Stomach (tissue), 19 donors: Measurements from ENCODE around the gene ACVRL1. TPM values are rescaled to one million over a fixed set of nuclear protein-coding genes. Genes with fewer than 3 reads are reported as not detected.
A peak's percentile ranks its signal among the peaks of the same experiment; 100 is the strongest.

Experiments used
- DNase-seq, 2 donors: peaks; one replicate each; pipeline versions ENCODE4 v3.0.0 to v3.0.0-alpha.2; 2013 to 2019
- H3K27ac ChIP-seq, 5 donors: fragments of 200-600 bp in 4 of 5; sonication (generic) in 4 of 5; one replicate each; pipeline ENCODE4 v1.5.1; 2013 to 2019; ENCODE audit warnings: mild to moderate bottlenecking in 1 of 5, moderate library complexity in 1 of 5
- H3K27me3 ChIP-seq, 3 donors: fragments of 200-600 bp; sonication (generic); one replicate each; pipeline ENCODE4 v1.5.1; 2017 to 2019; ENCODE audit warnings: mixed run types in 1 of 3
- H3K36me3 ChIP-seq, 4 donors: fragments of 200-600 bp; sonication (generic); 1 replicate in 3 of 4; 2 replicates in 1 of 4; pipeline ENCODE4 v1.5.1; 2016 to 2019
- H3K4me1 ChIP-seq, 4 donors: fragments of 200-600 bp; sonication (generic); one replicate each; pipeline ENCODE4 v1.5.1; 2016 to 2019
- H3K4me3 ChIP-seq, 4 donors: fragments of 200-600 bp; sonication (generic) in 3 of 4; one replicate each; pipeline ENCODE4 v1.5.1; 2016 to 2019; ENCODE audit warnings: mild to moderate bottlenecking in 1 of 4
- H3K9me3 ChIP-seq, 4 donors: fragments of 200-600 bp; sonication (generic); one replicate each; pipeline ENCODE4 v1.5.1; 2016 to 2019
- EP300 ChIP-seq: sonication (generic); formaldehyde crosslinking; IDR thresholded peaks from one replicate; pipeline ENCODE4 v1.6.1; 2017; ENCODE audit warnings: antibody characterized with exemption
- POLR2A ChIP-seq, 4 donors: fragments of 450-650 bp; IDR thresholded peaks; one replicate each; pipeline ENCODE4 v1.6.1; 2016; ENCODE audit warnings: antibody characterized with exemption in 4 of 4, control low read depth in 2 of 4, mild to moderate bottlenecking in 1 of 4, moderate library complexity in 1 of 4
- POLR2AphosphoS5 ChIP-seq, 3 donors: sonication (generic); formaldehyde crosslinking; IDR thresholded peaks; one replicate each; pipeline ENCODE4 v1.6.1; 2016; ENCODE audit warnings: antibody characterized with exemption in 3 of 3
- WGBS, 5 donors: extraction: QIAGEN DNeasy Blood & Tissue Kit in 3 of 5; methylation state at CpG; one replicate each; pipeline versions ENCODE4 v1.1.5 to v1.1.7; 2013 to 2018; 5-methylcytosine and 5-hydroxymethylcytosine counted together
- intact Hi-C: fragments of 100-400 bp; cut with DNase I; formaldehyde crosslinking; loops from one replicate; pipeline ENCODE4 v1.15.1; 2023; ENCODE audit warnings: low total_unique reads
- long read RNA-seq, 10 donors: transcript quantifications; one replicate each; lab custom pipeline, GENCODE V29; 2026
- polyA plus RNA-seq, 3 donors: library from polyadenylated mRNA; stranded (reverse); fragments of 200-250 nt; gene quantifications; one replicate each; pipeline ENCODE4 v1.2.3, GENCODE V29; 2013
- total RNA-seq, 5 donors: library from RNA; depleted of rRNA; stranded (reverse); fragments of >200 nt; gene quantifications; one replicate each; pipeline versions ENCODE4 v1.1.0 to v1.2.3, GENCODE V29; 2014 to 2016
- TF ChIP-seq, protein P1 (sequence below), 7 experiments: fragments of 450-650 bp in 4 of 7; fragments of 200-600 bp in 3 of 7; sonication (generic) in 3 of 7; IDR thresholded peaks; one replicate each; pipeline ENCODE4 v1.5.1; 2016 to 2019; ENCODE audit warnings: antibody characterized with exemption in 7 of 7, control low read depth in 2 of 7, mild to moderate bottlenecking in 1 of 7
- donor health status: healthy with polysubstance abuse.
- donor health status: Bipolar disorder and iron deficiency.
- donor health status: healthy.

The ACVRL1 gene
- total RNA-seq (100 to 1,000 TPM in 2 of 5 donors, 10 to 100 TPM in 3; 36.2 to 117 (median 62.4) TPM), polyA plus RNA-seq (10 to 100 TPM; 11.0 to 20.8 (median 13.3) TPM)
- long read RNA-seq, donor 1, partial matches to known transcripts = 0 of 2 reads
- long read RNA-seq, donor 1, other reads (novel, unspliced or antisense) = 0 of 2 reads
- long read RNA-seq, donor 2, partial matches to known transcripts = 0 of 1 reads
- long read RNA-seq, donor 2, other reads (novel, unspliced or antisense) = 0 of 1 reads
- long read RNA-seq, donor 3, partial matches to known transcripts = 0 of 4 reads
- long read RNA-seq, donor 3, other reads (novel, unspliced or antisense) = 0 of 4 reads
- long read RNA-seq, donor 4 = 0 reads
- long read RNA-seq, donor 5, full-length matches to known transcripts = 8 of 8 reads
- long read RNA-seq, donor 5, partial matches to known transcripts = 0 of 8 reads
- long read RNA-seq, donor 5, other reads (novel, unspliced or antisense) = 0 of 8 reads
- long read RNA-seq, donor 6, partial matches to known transcripts = 0 of 6 reads
- long read RNA-seq, donor 6, other reads (novel, unspliced or antisense) = 0 of 6 reads
- long read RNA-seq, donor 7, full-length matches to known transcripts = 6 of 38 reads
- long read RNA-seq, donor 7, partial matches to known transcripts = 32 of 38 reads
- long read RNA-seq, donor 7, other reads (novel, unspliced or antisense) = 0 of 38 reads
- long read RNA-seq, donor 8, full-length matches to known transcripts = 3 of 3 reads
- long read RNA-seq, donor 8, partial matches to known transcripts = 0 of 3 reads
- long read RNA-seq, donor 8, other reads (novel, unspliced or antisense) = 0 of 3 reads
- long read RNA-seq, donor 9, partial matches to known transcripts = 0 of 2 reads
- long read RNA-seq, donor 9, other reads (novel, unspliced or antisense) = 0 of 2 reads
- long read RNA-seq, donor 10 = 0 reads

DNA sequence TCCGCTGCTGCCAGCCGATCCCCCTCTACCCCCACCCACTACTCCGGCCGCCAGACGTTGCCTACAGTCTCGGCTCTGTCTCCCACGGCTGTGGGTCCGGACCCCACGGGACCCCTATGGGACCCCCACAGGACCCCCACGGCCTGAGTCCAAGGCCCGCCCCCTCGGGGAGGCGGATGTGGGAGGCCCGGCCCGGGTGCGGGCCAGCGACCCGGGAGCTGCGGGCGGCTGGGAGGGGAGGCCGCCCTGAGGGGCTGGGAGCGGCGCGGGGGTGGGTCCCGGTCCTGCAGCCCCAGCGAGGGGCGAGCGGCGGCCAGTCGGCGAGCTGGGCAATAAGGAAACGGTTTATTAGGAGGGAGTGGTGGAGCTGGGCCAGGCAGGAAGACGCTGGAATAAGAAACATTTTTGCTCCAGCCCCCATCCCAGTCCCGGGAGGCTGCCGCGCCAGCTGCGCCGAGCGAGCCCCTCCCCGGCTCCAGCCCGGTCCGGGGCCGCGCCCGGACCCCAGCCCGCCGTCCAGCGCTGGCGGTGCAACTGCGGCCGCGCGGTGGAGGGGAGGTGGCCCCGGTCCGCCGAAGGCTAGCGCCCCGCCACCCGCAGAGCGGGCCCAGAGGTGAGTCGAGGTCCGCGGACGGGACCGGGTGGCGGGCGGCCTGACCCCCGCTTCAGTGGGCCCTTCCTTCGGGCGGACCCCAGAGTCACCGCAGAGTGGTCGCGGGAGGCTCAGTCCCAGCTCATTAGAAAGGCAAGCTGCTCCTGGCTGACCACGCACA lies at the start of gene ACVRL1:
Gene ACVRL1 (plus strand): TSS at position 422 of the 773 bp plus-strand sequence. CDS start 4,971 bp downstream, outside the sequence.
- Histone ChIP-seq H3K9me3 (no peaks in the 10 kb centered on the region), H3K36me3 (no peaks in the 10 kb centered on the region), H3K27ac (peak within 1 kb of the TSS; percentile 81 to 91 (median 87)), H3K4me1 (peaks cover 17 to 51% (median 35%) of the 10 kb centered on the region in 4 donors), H3K4me3 (peak within 1 kb of the TSS; percentile 43 to 57 (median 50)), H3K27me3 (peaks cover 0 to 58% (median 19%) of the 10 kb centered on the region in 3 donors)
- TF ChIP-seq, protein P1, sequence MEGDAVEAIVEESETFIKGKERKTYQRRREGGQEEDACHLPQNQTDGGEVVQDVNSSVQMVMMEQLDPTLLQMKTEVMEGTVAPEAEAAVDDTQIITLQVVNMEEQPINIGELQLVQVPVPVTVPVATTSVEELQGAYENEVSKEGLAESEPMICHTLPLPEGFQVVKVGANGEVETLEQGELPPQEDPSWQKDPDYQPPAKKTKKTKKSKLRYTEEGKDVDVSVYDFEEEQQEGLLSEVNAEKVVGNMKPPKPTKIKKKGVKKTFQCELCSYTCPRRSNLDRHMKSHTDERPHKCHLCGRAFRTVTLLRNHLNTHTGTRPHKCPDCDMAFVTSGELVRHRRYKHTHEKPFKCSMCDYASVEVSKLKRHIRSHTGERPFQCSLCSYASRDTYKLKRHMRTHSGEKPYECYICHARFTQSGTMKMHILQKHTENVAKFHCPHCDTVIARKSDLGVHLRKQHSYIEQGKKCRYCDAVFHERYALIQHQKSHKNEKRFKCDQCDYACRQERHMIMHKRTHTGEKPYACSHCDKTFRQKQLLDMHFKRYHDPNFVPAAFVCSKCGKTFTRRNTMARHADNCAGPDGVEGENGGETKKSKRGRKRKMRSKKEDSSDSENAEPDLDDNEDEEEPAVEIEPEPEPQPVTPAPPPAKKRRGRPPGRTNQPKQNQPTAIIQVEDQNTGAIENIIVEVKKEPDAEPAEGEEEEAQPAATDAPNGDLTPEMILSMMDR (IDR thresholded peaks at IDR 0.05) = no peak
- no peak for TF ChIP-seq EP300
- no peak for TF ChIP-seq POLR2A (IDR thresholded peaks at IDR 0.05)
- TF ChIP-seq POLR2AphosphoS5 (IDR thresholded peaks at IDR 0.05) = no peak
- WGBS, 5 donors = 5 to 14% (median 9%) methylated on average over 38 to 74 of the region's 74 CpGs
- peak in 1 of 2 donors; percentile 79 for DNase-seq
- intact Hi-C loops = no loop called here

DNA sequence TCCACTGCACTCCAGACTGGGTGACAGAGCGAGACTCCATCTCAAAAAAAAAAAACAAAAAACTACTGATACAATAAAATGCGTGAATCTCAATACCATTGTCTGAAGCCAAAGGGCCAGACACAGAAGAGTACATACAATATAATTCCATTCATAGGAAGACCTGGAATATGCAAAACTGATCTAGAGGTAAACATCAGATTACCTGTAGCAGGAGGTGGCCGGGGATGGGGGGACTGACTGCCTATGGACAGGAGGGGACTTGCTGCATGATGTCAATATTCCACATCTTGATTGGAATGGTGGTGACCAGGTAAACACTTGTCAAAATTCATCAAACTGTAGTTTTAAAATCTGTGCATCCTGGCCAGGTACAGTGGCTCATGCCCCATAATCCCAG lies 46.3 kb upstream of the ACVRL1 start:
- Histone ChIP-seq H3K27ac (no peak overlapping the region), H3K36me3 (no peaks in the 10 kb centered on the region), H3K4me3 (no peak overlapping the region), H3K4me1 (peaks cover 16 to 24% (median 19%) of the 10 kb centered on the region in 4 donors), H3K27me3 (peaks cover 0 to 83% (median 32%) of the 10 kb centered on the region in 3 donors), H3K9me3 (no peaks in the 10 kb centered on the region)
- TF ChIP-seq, protein P1 (IDR thresholded peaks at IDR 0.05) = no peak
- TF ChIP-seq POLR2A (IDR thresholded peaks at IDR 0.05) (no peak), EP300 (no peak), POLR2AphosphoS5 (IDR thresholded peaks at IDR 0.05) (no peak)
- intact Hi-C loops = no loop called here
- 90 to 95% (median 93%) methylated on average over 3 of the region's 3 CpGs for WGBS, 5 donors
- no peak for DNase-seq

DNA sequence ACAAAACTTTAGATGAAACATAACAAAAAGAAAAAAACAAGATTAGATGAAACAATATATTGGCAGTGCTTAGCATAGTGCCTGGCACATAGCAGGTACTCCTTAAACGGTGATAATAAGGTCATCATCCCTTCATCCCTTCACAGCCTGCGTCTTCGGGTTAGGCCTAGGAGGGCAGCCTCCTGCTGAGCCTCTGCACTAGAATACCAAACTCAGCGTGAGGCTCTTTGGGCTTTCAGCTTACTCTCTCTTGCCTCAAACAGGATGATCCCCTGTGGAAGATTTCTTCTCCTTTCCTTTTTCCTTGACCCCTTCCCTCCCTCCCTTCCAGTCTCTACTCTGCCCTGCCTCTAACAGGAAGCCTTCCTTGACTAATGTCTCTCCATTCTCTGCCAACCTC lies 44.4 kb upstream of the ACVRL1 start:
- 76 to 86% (median 85%) methylated on average over 4 of the region's 4 CpGs for WGBS, 5 donors
- peaks cover 14 to 20% (median 16%) of the 10 kb centered on the region in 4 donors for H3K4me1 ChIP-seq
- TF ChIP-seq POLR2A (IDR thresholded peaks at IDR 0.05) (no peak), EP300 (no peak), POLR2AphosphoS5 (IDR thresholded peaks at IDR 0.05) (no peak)
- TF ChIP-seq, protein P1 (IDR thresholded peaks at IDR 0.05) = no peak
- no peaks in the 10 kb centered on the region for H3K9me3 ChIP-seq
- intact Hi-C loops = no loop called here
- no peaks in the 10 kb centered on the region for H3K36me3 ChIP-seq
- H3K4me3 ChIP-seq = no peak overlapping the region
- DNase-seq = no peak
- H3K27me3 ChIP-seq = peaks cover 0 to 76% (median 26%) of the 10 kb centered on the region in 3 donors
- no peak overlapping the region for H3K27ac ChIP-seq
